Lung (tissue), 12 donors: ENCODE results near the gene BRD7. TPM values are rescaled to one million over a fixed set of nuclear protein-coding genes. Genes with fewer than 3 reads are reported as not detected.
A peak's percentile ranks its signal among the peaks of the same experiment; 100 is the strongest.

ENCODE experiments used
- ATAC-seq: fragments of 200-7000 bp; cut with Tn5 transposase; one replicate; pipeline ENCODE4 v1.9.1; 2020; ENCODE audit warnings: moderate number of reproducible peaks; ENCODE audit not compliant: insufficient read depth, low FRiP score
- DNase-seq, 3 donors: peaks; one replicate each; pipeline ENCODE4 v3.0.0-alpha.2; 2013 to 2017
- H3K27ac ChIP-seq, 2 donors: one replicate each; pipeline ENCODE4 v1.5.1; 2013; ENCODE audit warnings: mild to moderate bottlenecking in 2 of 2, moderate library complexity in 2 of 2, control low read depth in 1 of 2, inconsistent platforms in 1 of 2, low read depth in 1 of 2, low read length in 1 of 2
- H3K27me3 ChIP-seq, 3 donors: one replicate each; pipeline ENCODE4 v1.5.1; 2013; ENCODE audit warnings: low read length in 2 of 3; ENCODE audit not compliant: control insufficient read depth in 3 of 3, insufficient read depth in 3 of 3
- H3K36me3 ChIP-seq, 4 donors: one replicate each; pipeline ENCODE4 v1.5.1; 2013; ENCODE audit warnings: low read length in 4 of 4, mild to moderate bottlenecking in 1 of 4, moderate library complexity in 1 of 4; ENCODE audit not compliant: control insufficient read depth in 4 of 4, insufficient read depth in 4 of 4
- H3K4me1 ChIP-seq, 5 donors: one replicate each; pipeline ENCODE4 v1.5.1; 2013; ENCODE audit warnings: low read length in 5 of 5, mild to moderate bottlenecking in 2 of 5, moderate library complexity in 1 of 5; ENCODE audit not compliant: control insufficient read depth in 5 of 5, insufficient read depth in 5 of 5
- H3K4me3 ChIP-seq: one replicate; pipeline ENCODE4 v1.5.1; 2013; ENCODE audit warnings: mild to moderate bottlenecking, control low read depth, moderate library complexity
- H3K9ac ChIP-seq, 2 donors: one replicate each; pipeline ENCODE4 v1.5.1; 2013; ENCODE audit warnings: low read length in 2 of 2, control low read depth in 1 of 2; ENCODE audit not compliant: insufficient read depth in 1 of 2
- H3K9me3 ChIP-seq, 4 donors: one replicate each; pipeline ENCODE4 v1.5.1; 2013; ENCODE audit warnings: low read length in 3 of 4, mild to moderate bottlenecking in 1 of 4, moderate library complexity in 1 of 4; ENCODE audit not compliant: control insufficient read depth in 4 of 4, insufficient read depth in 3 of 4
- CTCF ChIP-seq: IDR thresholded peaks from 2 replicates; pipeline ENCODE4 v1.5.1; 2012; ENCODE audit warnings: mild to moderate bottlenecking; ENCODE audit errors: control extremely low read depth, extremely low read depth
- WGBS, 2 donors: extraction: QIAGEN DNeasy Blood & Tissue Kit; methylation state at CpG; one replicate each; pipeline ENCODE4 v1.1.7; 2013; 5-methylcytosine and 5-hydroxymethylcytosine counted together
- polyA plus RNA-seq, 2 donors: library from polyadenylated mRNA; stranded (reverse); fragments of 200-250 nt; gene quantifications; one replicate each; pipeline ENCODE4 v1.2.1, GENCODE V29; 2013
- total RNA-seq, 2 donors: library from RNA; depleted of rRNA in 1 of 2; stranded (reverse); fragments of >200 nt in 1 of 2; gene quantifications; one replicate each; pipeline ENCODE4 v1.2.1, GENCODE V29; 2014 to 2021
- donor health status: control.
- donor health status: control.
- donor health status: Bipolar disorder and iron deficiency.
- donor health status: healthy.
- donor health status: DM: yes; HTN: yes; CAD: no.

BRD7 gene
- total and polyA plus RNA-seq, 4 donors: 33.9 to 54.6 (median 53.5) TPM

- 93 to 97% methylated on average over 5 of the region's 5 CpGs for WGBS, 2 donors
- no peak overlapping the region for H3K27ac ChIP-seq
- H3K36me3 ChIP-seq: peaks cover 17 to 43% (median 20%) of the 10 kb centered on the region in 4 donors
- no peaks in the 10 kb centered on the region for H3K27me3 ChIP-seq
- TF ChIP-seq CTCF: no peak
- no peaks in the 10 kb centered on the region for H3K9me3 ChIP-seq
- ATAC-seq: no peak
- peaks cover 0 to 4% (median 0%) of the 10 kb centered on the region in 5 donors for H3K4me1 ChIP-seq
- no peak overlapping the region for H3K9ac ChIP-seq
- H3K4me3 ChIP-seq: no peak overlapping the region
- no peak for DNase-seq
Measured at GRCh38 chr16:50326264-50326663, 42.5 kb downstream of the BRD7 start.

DNA sequence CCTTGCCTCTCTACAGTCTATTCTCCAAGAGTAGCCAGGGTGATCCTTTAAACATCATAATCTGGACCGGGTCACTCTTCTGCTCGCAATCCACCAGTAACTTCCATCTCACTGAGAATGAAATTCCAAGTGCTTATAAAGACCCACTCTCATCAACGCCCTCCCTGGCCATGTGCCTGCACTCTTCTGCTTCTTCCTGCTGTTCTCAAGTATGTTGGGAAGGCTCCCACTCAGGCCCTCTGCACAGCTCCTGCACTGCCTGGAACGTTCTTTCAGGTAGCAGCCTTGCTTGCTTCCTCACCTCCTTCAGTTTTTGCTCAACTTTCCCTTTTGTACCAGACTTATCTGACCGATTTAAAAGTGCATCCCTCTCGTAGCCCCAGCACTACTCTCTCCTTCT is 44.4 kb downstream of the BRD7 start:
- DNase-seq (no peak), ATAC-seq (no peak)
- Histone ChIP-seq H3K27me3 (no peaks in the 10 kb centered on the region), H3K27ac (no peak overlapping the region), H3K4me1 (peaks cover 0 to 3% (median 0%) of the 10 kb centered on the region in 5 donors), H3K4me3 (no peak overlapping the region), H3K36me3 (peaks cover 28 to 51% (median 30%) of the 10 kb centered on the region in 4 donors), H3K9ac (no peak overlapping the region), H3K9me3 (no peaks in the 10 kb centered on the region)
- 74 to 85% methylated on average over 6 of the region's 6 CpGs for WGBS, 2 donors
- no peak for TF ChIP-seq CTCF

GRCh38 chr16:50323335-50324011 is 45.3 kb downstream of the BRD7 start:
- Histone ChIP-seq H3K27me3 (no peaks in the 10 kb centered on the region), H3K36me3 (peaks cover 30 to 48% (median 34%) of the 10 kb centered on the region in 4 donors), H3K9ac (no peak overlapping the region), H3K27ac (no peak overlapping the region), H3K4me3 (no peak overlapping the region), H3K9me3 (no peaks in the 10 kb centered on the region), H3K4me1 (no peaks in the 10 kb centered on the region)
- no peak for TF ChIP-seq CTCF
- ATAC-seq (no peak), DNase-seq (peak in 2 of 3 donors; percentile 45 to 61)
- WGBS, 2 donors: 65 to 77% methylated on average over 11 of the region's 11 CpGs
